CD1c-positive myeloid dendritic cell (primary cell): ENCODE results near the gene GTPBP6.
"Not testable (repeated sequence)": the region's sequence is repeated elsewhere in the genome, so short reads cannot be mapped to it uniquely, and the experiment has no call there.

ENCODE experiments used
- DNase-seq: peaks from one replicate; pipeline ENCODE4 v3.0.0-alpha.2; 2016; ENCODE audit errors: extremely low spot score

Gene GTPBP6

GRCh38 chrX:352181-352580, 33.6 kb upstream of the GTPBP6 start:
- DNase-seq, result no peak

DNA sequence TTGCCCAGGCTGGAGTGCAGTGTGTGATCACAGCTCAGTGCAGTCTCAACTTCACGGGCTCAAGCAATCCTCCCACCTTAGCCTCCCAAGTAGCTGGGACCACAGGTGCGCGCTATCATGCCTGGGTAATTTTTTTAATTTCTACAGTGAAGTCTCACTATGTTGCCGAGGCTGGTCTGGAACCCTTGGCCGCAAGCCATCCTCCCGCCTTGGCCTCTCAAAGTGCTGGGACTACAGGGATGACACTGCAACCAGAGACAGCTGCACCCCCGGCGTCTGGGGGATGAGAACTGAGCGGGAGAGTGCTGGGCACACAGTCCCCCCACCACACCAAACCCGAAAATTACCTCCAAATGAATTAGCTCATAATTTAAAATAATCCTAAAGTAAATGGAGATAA, 33.1 kb upstream of the GTPBP6 start:
- DNase-seq, result no peak

DNA sequence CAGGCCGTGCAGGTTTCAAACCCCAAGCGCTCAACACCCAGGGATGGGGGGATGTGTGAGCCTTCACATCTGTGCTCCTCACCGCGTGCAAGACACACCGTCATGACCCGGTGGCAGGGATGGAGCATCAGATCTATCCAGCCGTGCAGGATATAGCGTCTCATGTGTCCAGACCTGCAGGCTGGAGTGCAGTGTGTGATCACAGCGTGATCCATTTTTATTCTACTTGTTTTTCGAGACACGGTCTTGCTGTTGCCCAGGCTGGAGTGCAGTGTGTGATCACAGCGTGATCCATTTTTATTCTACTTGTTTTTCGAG, 32.7 kb upstream of the GTPBP6 start:
- DNase-seq, result not testable (repeated sequence)

GRCh38 chrX:350534-351323, 32.1 kb upstream of the GTPBP6 start:
- DNase-seq, result no peak

GRCh38 chrX:350148-350533, 31.5 kb upstream of the GTPBP6 start:
- DNase-seq, result no peak

DNA sequence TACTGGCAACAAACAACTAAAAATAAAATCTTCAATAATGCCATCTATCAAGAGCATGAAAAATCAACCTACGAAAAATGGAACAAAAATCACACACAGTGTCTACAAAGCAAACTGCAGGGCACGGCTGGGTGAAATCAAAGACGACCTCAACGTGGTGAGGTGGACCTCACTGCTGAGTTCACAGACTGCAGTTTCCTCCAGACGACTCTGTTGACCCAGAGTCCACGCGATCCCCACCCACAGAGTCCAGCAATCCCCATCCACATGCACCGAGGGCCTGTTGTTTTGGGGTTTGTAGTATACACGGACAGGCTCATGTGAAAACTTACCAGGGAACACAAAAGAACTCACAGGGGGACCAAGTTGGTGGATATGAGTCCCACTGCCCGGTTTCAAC, 31.1 kb upstream of the GTPBP6 start:
- DNase-seq, result no peak

- DNase-seq, result no peak
These were observed 30.6 kb upstream of the GTPBP6 start for GRCh38 chrX:349196-349595.

DNA sequence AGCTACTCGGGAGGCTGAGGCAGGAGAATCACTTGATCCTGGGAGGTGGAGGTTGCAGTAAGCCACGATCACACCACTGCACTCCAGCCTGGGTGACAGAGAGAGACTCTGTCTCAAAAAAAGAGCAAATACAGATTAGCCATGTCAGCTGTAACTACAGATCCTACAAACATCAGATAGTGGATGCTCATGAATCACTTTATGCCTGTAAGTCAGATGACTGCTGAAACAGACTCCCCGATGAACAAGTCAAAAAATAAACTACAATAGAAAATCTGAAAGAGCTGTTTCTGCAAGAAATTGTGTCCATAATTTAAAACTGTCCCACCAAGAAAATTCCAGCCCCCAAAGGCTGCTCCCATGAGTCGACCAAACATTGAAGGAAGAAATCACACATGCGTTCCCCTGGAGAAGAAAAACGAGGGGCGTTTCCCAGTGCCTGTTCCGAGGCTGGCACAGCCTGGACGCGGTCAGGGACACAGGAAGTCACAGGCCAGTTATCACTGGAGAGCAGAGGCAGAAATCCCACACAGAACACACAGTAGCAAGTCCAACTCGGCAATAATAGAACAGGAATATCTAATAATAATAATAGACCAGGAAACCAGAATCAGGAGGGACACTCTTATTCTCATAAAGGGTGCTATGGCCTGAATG, 30.0 kb upstream of the GTPBP6 start:
- DNase-seq, result no peak

DNA sequence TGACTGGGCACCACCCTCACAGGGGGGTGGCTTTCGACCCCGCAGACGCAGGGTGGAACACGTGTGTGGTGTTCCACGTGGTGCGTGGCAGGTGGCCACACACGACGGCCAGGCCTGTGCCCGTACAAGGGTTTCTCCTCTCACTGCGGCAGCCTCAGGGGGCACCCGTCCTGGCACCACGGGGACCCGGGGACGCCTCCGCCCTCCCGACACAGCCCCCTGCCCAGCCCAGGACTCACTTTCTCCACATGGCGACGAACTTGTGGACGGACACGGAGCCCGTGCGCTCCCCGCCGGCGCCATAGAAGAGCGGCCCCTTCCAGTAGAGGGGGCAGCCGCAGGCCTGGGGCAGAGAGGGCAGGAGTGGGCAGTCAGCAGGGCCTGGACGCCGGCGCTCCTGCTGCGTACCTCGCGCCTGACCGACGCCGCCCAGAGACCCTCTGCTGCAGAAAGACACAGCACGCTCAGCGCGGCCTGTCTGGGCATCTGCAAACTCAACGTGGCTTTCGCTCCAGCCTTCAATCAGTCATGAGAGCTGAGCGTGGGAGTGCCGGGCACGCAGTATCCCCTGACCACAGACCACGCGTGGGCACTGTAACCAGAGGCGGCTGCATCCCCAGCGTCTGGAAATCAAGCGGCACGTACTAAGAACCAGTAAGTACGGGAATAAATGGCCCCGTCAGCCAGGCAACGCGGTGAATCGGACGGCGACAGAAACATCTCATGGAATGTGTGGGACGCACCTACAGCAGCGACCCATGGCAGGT, 28.9 kb upstream of the GTPBP6 start:
- DNase-seq, result no peak

DNA sequence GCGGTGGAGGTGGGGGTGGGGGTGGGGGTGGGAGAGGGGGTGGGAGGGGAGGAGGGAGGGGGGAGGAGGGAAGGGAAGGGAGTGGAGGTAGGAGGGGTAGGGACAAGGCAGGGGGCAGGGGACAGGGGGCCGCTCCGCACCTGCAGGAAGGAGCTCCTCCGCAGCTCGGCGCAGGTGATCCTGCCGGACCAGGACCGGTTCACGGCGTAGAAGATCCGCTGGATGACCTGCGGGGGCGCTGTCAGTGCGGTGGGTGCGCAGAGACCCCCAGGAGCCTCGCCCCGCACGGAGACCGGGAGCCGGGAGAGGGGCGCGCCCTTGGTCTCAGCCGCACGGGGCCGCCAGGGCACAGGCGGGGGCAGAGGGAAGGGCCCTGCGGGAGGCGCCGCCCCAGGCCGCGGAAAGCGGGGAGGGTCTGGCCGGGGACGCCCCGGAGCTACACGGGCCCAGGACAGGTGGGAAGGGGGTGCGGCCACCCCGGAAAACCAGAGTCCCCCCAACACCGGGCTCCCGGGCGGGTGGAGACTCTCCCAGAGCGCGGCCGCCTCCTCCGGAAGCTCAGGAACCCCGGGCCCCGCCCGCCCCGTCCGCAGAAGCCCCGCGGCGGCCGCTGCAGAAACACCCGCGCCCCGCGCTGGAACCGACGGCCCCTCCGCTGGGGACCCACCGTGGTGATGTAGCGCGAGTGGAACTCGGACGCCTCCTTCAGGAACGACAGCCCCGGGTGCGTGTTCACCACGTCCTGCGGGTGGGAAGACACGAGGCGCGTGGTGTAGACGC, 27.6 kb upstream of the GTPBP6 start:
- no peak for DNase-seq

DNA sequence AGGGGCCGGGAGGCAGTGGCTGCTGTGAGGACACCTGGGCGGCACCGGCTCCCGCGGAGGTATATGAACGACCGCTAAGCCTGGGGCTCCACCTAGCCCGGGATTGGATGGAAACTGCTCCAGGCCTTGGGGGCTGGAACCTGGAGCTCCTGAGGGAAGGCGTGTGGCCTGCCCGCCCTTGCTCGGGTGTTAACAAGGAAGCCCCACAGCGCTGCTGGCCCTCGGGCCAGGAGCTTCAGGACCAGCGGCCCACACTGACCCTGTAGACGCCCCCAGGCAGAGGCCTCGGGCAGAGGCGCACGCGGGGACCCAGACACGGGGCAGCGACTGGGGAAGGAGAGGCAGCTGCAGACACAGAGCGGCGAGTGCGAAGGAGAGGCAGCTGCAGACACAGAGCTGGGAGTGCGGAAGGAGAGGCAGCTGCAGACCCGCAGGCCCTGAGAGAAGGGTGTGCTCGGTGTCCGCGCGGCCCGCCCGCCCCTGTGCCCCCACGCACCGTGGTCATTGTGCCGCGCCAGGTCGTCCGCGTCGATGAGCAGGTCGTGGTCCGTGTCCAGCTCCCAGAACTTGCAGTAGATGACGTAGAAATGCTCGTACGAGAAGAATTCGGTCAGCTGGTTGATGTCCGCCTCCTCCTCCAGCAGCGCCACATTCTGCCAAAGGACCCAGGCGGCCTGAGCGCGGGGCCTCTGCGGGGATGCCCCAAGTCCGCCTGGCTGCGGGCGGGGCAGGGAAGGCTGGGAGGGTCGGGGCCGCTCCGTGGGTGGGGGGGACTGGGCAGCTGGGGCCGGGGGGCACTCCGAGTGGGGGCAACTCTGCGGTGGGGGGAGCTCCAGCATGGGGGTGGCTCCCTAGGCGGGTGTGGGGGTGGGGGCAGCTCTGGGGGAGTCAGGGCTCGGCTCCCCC, 26.7 kb upstream of the GTPBP6 start:
- no peak for DNase-seq

DNA sequence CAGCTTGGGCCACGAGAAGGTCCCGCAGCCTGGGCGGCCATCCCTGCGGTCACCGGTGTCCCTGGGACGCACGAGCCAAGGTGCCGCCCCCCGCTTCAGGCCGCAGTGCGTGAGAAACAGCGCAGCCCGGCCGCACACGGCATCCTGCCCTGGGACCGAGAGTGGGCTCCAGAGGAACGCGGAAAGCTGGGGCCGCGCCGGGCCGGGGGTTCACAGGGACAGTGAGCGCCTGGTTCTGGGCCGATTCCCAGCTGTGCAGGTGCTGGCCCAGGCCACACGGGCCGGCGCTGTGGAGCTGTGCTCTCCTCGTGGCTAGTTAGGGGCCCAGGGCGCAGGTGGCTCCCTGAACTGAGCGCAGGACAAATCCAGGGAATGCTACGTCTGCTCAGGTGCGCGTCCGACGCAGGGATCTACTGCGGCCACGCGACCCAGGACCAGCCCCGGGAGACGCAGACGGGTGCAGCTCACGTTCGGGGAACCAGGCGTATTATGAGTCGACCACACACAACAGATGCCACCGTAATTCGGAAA, 25.8 kb upstream of the GTPBP6 start:
- DNase-seq, result no peak

DNA sequence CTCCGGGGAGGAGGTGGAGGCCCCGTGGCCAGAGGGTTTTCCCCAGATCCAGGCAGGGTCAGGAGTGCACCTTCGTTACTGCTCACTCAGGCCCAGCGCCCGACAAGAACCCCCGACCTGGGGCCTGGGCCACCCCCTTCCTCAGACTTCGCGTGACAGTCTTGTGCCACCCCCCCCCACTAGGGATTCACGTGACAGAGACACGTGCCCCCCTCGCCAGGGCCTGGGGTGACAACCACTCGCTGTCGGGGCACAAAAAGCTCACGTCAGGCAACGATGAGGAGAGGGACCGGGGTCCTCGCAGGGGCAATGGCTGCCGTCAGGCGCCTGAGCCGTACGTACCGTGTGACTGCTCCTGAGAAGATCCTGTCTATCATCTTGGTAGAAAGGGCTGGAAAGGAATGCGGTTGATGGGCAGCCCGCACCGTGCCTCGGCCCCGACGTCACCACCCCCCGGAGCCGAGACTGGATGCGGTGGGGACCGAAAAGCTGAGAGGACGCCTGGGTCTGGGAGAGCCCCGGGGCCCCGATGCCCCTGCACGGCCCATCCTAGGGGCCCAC, 23.0 kb upstream of the GTPBP6 start:
- no peak for DNase-seq

- no peak for DNase-seq
These were observed 22.2 kb upstream of the GTPBP6 start for GRCh38 chrX:340641-341423.

DNA sequence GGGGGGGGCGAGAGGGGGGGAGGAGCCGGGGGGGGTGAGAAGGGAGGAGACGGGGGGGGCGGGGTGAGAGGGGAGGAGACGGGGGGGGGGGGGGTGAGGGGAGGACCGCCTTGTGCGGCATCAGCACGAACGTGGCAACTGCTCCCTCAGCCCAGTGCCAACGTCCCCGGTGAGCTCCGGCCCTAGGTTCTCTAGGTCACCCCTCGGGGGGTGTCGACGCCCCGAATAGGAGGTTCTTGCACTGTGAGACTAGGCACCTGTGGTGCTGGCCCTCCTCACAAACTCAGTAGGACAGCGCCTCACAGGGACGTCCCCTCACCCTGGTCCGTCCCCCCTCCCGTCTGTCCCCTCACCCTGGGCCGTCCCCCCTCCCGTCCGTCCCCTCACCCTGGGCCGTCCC, 21.5 kb upstream of the GTPBP6 start:
- no peak for DNase-seq

DNA sequence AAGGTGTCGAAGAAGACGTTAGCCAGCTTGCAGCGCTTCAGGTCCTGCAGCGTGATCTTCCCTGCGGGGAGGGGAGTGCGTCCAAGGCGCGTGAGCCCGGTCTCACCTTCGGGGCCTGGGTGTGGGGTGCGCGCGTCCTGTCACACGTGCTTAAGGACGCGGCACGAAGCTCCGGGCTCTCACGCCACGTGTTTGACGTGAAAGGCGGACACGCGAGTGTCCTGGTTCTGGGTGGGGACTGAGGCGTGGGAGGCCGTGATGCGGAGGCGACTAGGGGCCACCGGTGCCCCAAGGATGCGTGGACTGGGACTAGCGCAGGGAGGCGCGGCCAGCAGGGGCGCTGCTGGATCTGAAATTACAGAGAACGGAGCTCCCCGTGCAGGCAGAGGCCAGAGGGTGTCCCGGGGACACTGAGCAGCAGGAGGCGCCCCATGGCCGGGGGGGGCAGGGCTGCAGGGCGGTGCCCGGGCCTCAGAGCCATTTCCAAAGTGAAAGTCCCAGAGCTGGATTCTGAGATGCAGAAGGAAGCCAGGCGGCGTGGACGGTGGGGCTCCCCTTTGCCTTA, 20.3 kb upstream of the GTPBP6 start:
- no peak for DNase-seq

- no peak for DNase-seq
These were observed 19.8 kb upstream of the GTPBP6 start for GRCh38 chrX:338281-338835.

DNA sequence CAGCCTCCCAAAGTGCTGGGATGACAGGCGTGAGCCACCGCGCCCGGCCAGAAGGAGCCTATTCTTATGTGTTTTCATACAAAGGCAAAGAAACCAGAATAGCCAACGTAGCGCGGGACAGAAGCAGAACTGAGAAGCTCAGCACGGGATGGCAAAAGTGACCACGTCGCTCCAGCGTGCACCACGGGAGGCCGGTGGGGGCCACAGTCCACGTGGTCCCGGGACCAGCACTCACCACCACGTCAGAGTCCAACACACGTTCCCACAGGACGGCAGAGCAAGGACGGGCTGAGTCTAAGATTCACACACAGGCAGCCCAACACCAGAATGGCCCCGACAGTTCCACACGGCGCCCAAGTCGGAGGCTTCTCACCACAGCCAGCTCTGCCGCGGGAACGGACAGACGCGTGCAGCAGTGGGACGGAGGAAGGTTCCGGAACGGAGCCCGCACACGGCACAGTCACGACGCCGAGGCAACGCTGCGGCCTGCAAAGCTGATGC, 18.8 kb upstream of the GTPBP6 start:
- DNase-seq, result no peak

DNA sequence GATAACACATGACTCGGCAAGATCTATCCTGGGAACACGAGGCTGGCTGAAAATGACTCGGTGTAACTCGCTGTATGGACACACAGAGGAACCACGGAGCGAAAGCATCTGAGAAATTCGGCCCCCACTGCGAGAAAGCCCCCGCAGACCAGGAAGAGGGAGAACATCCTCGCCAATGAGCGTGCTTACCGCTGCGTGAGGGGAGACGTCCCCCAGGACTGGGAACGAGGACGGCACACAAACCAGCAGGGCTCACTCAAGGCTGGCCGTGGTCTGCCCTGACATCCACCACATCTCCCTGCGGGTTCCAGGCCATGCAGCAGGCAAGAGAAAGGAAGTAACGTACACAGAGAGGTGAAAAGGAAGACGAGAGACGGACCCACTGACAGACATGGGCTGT, 17.6 kb upstream of the GTPBP6 start:
- DNase-seq, result no peak
